Embryonic facial prominence (tissue), 1 donor: ENCODE data around the gene PEAR1.

Source experiments
- DNase-seq: peaks from one replicate; pipeline ENCODE4 v3.0.0-alpha.2; 2016; ENCODE audit errors: extremely low spot score

PEAR1 gene

GRCh38 chr1:156963621-156964020 is 70.1 kb downstream of the PEAR1 start:
- DNase-seq: no peak

- DNase-seq: no peak
Observed at GRCh38 chr1:156964441-156964840, 70.9 kb downstream of the PEAR1 start.
